GM12875 (cell line): ENCODE measurements around the gene COL5A1.

ENCODE experiments used
- H3K4me3 ChIP-seq: one replicate; pipeline ENCODE4 v1.5.1; 2011; ENCODE audit warnings: low read depth, low read length, control low read depth
- TF ChIP-seq, protein P1 (sequence below): IDR thresholded peaks from 2 replicates; pipeline ENCODE4 v1.5.1; 2011; ENCODE audit warnings: low read depth, mild to moderate bottlenecking, control low read depth, inconsistent platforms, low read length, moderate library complexity, borderline replicate concordance; ENCODE audit not compliant: insufficient read depth

The COL5A1 gene

GRCh38 chr9:134818000-134818568 is 176.5 kb downstream of the COL5A1 start:
- no peak overlapping the region for H3K4me3 ChIP-seq
- TF ChIP-seq, protein P1, sequence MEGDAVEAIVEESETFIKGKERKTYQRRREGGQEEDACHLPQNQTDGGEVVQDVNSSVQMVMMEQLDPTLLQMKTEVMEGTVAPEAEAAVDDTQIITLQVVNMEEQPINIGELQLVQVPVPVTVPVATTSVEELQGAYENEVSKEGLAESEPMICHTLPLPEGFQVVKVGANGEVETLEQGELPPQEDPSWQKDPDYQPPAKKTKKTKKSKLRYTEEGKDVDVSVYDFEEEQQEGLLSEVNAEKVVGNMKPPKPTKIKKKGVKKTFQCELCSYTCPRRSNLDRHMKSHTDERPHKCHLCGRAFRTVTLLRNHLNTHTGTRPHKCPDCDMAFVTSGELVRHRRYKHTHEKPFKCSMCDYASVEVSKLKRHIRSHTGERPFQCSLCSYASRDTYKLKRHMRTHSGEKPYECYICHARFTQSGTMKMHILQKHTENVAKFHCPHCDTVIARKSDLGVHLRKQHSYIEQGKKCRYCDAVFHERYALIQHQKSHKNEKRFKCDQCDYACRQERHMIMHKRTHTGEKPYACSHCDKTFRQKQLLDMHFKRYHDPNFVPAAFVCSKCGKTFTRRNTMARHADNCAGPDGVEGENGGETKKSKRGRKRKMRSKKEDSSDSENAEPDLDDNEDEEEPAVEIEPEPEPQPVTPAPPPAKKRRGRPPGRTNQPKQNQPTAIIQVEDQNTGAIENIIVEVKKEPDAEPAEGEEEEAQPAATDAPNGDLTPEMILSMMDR, result no peak

GRCh38 chr9:134818591-134818990 is 177.0 kb downstream of the COL5A1 start:
- TF ChIP-seq, protein P1, result no peak
- H3K4me3 ChIP-seq, result no peak overlapping the region

DNA sequence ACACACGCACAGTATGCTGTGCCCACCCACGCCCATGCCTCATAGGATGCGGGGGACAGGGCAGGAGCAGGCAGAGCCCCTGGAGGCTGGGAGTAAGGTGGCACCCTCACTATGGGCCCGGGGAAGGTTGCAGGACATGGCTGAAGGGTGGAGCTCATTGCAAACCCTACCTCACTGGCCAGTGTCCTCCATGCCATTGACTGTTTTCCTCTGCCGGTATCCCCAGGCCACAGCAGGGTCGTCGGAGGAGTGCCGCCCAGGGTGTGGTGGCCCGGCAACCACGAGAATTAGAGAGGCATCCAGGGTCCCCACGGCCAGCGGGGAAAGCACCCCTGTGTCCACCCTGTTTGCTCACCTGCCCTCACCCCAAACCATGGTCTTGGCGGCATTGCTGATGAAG is 179.3 kb downstream of the COL5A1 start:
- no peak overlapping the region for H3K4me3 ChIP-seq
- TF ChIP-seq, protein P1, result no peak

DNA sequence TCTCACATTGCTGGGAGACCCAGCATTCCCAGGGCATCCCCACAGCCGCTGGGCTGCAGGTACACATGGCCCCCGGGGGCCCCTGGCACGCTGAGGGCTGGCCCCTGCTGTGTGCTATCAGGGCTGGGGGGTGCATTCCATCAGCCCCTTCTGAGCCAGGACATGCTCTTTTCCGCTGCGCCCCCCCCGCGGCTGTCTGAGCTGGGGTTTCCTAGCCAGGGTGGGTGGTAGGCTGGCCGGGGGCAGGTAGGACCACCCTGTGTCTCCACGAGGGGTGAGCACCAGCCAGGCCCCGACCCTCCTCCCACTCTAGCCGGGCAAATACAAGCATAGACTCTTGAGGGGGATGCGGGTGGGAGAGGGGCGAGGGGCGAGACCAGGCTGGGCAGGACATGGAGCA is 180.9 kb downstream of the COL5A1 start:
- TF ChIP-seq, protein P1, result no peak
- no peak overlapping the region for H3K4me3 ChIP-seq

GRCh38 chr9:134823623-134824022 is 182.0 kb downstream of the COL5A1 start:
- TF ChIP-seq, protein P1, result no peak
- no peak overlapping the region for H3K4me3 ChIP-seq

DNA sequence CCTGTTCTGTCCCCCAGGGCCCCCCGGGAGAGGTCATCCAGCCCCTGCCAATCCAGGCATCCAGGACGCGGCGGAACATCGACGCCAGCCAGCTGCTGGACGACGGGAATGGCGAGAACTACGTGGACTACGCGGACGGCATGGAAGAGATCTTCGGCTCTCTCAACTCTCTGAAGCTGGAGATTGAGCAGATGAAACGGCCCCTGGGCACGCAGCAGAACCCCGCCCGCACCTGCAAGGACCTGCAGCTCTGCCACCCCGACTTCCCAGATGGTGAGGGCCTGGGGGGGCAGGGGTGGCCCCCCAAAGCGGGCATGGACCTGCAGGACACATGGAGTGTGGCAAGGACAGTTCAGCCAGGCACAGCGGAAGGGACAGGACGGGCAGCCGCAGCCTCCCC is 183.0 kb downstream of the COL5A1 start:
- TF ChIP-seq, protein P1, result no peak
- H3K4me3 ChIP-seq, result no peak overlapping the region

GRCh38 chr9:134825025-134825424 is 183.4 kb downstream of the COL5A1 start:
- TF ChIP-seq, protein P1, result no peak
- no peak overlapping the region for H3K4me3 ChIP-seq
